CD14-positive monocyte (primary cell): ENCODE results near the gene GGN. TPM values are rescaled to one million over a fixed set of nuclear protein-coding genes. Genes with fewer than 3 reads are reported as not detected.

Source experiments
- DNase-seq, 3 donors: peaks; one replicate each; pipeline ENCODE4 v3.0.0-alpha.2; 2011 to 2022
- H2AFZ ChIP-seq: 2 replicates; pipeline ENCODE4 v1.6.0; 2012; ENCODE audit warnings: mild to moderate bottlenecking, low read depth, low read length, inconsistent platforms; ENCODE audit not compliant: insufficient read depth, poor library complexity, severe bottlenecking
- H3K27ac ChIP-seq, 2 donors: 1 replicate in 1 of 2; 2 replicates in 1 of 2; pipeline ENCODE4 v1.5.1; 2012 to 2013; ENCODE audit warnings: low read length in 2 of 2, control low read depth in 1 of 2, inconsistent platforms in 1 of 2, low read depth in 1 of 2, mild to moderate bottlenecking in 1 of 2
- H3K27me3 ChIP-seq, 2 donors: one replicate each; pipeline versions ENCODE4 v1.6.0 to v1.6.1; 2011 to 2013; ENCODE audit warnings: low read length in 2 of 2; ENCODE audit not compliant: control insufficient read depth in 2 of 2, insufficient read depth in 2 of 2
- H3K36me3 ChIP-seq, 2 donors: replicated peaks in 1 of 2; 1 replicate in 1 of 2; 2 replicates in 1 of 2; pipeline versions ENCODE4 v1.5.1 to v1.6.1; 2012 to 2013; ENCODE audit warnings: low read length in 2 of 2, control low read depth in 1 of 2, inconsistent platforms in 1 of 2, mild to moderate bottlenecking in 1 of 2; ENCODE audit not compliant: insufficient read depth in 2 of 2, control insufficient read depth in 1 of 2
- H3K4me1 ChIP-seq, 2 donors: 1 replicate in 1 of 2; 2 replicates in 1 of 2; pipeline versions ENCODE4 v1.5.1 to v1.6.1; 2012 to 2013; ENCODE audit warnings: low read length in 2 of 2, control low read depth in 1 of 2, inconsistent platforms in 1 of 2, mild to moderate bottlenecking in 1 of 2, moderate library complexity in 1 of 2; ENCODE audit not compliant: insufficient read depth in 2 of 2, control insufficient read depth in 1 of 2
- H3K4me2 ChIP-seq: replicated peaks from 2 replicates; pipeline ENCODE3; 2012; ENCODE audit warnings: low read length, moderate library complexity, mild to moderate bottlenecking; ENCODE audit not compliant: poor library complexity, severe bottlenecking; ENCODE audit errors: extremely low read depth
- H3K4me3 ChIP-seq, 3 experiments: fragments of 200-600 bp in 1 of 3; sonication (generic) in 1 of 3; replicated peaks in 1 of 3; 1 replicate in 2 of 3; 2 replicates in 1 of 3; pipeline ENCODE4 v1.5.1; 2011 to 2013; ENCODE audit warnings: low read length in 3 of 3, mild to moderate bottlenecking in 3 of 3, control low read depth in 2 of 3, low read depth in 2 of 3, inconsistent platforms in 1 of 3, moderate library complexity in 1 of 3
- H3K79me2 ChIP-seq: 2 replicates; pipeline ENCODE4 v1.6.0; 2012; ENCODE audit warnings: mild to moderate bottlenecking, control low read depth, inconsistent platforms, low read length, moderate library complexity; ENCODE audit not compliant: insufficient read depth
- H3K9ac ChIP-seq: 2 replicates; pipeline ENCODE4 v1.6.0; 2017; ENCODE audit warnings: low read length, mild to moderate bottlenecking; ENCODE audit not compliant: insufficient read depth, poor library complexity, severe bottlenecking
- H3K9me3 ChIP-seq, 2 donors: replicated peaks in 1 of 2; 1 replicate in 1 of 2; 2 replicates in 1 of 2; pipeline versions ENCODE4 v1.5.1 to v1.6.1; 2012 to 2013; ENCODE audit warnings: low read length in 2 of 2, control low read depth in 1 of 2; ENCODE audit not compliant: control insufficient read depth in 1 of 2, insufficient read depth in 1 of 2
- H4K20me1 ChIP-seq: 2 replicates; pipeline ENCODE4 v1.6.0; 2012; ENCODE audit warnings: mild to moderate bottlenecking, low read length, control low read depth, moderate library complexity; ENCODE audit not compliant: insufficient read depth
- H3K27ac Mint-ChIP-seq, 7 donors: one replicate each; pipeline ENCODE4 v1.8.0; 2020; ENCODE audit warnings: mild to moderate bottlenecking in 7 of 7, mixed read lengths in 7 of 7, moderate library complexity in 6 of 7, inconsistent platforms in 2 of 7
- H3K27me3 Mint-ChIP-seq, 3 donors: one replicate each; pipeline ENCODE4 v1.8.0; 2021 to 2022; ENCODE audit warnings: low read depth in 3 of 3, mild to moderate bottlenecking in 3 of 3, mixed read lengths in 3 of 3, moderate library complexity in 3 of 3, inconsistent platforms in 1 of 3
- H3K36me3 Mint-ChIP-seq, 2 donors: one replicate each; pipeline ENCODE4 v1.8.0; 2020; ENCODE audit warnings: mixed read lengths in 2 of 2, inconsistent platforms in 1 of 2, mild to moderate bottlenecking in 1 of 2
- H3K4me1 Mint-ChIP-seq: one replicate; pipeline ENCODE4 v1.8.0; 2020; ENCODE audit warnings: mild to moderate bottlenecking, mixed read lengths
- H3K4me3 Mint-ChIP-seq, 2 donors: one replicate each; pipeline ENCODE4 v1.8.0; 2020; ENCODE audit warnings: mild to moderate bottlenecking in 2 of 2, mixed read lengths in 2 of 2, moderate library complexity in 1 of 2
- H3K9me3 Mint-ChIP-seq, 7 donors: one replicate each; pipeline ENCODE4 v1.8.0; 2020 to 2022; ENCODE audit warnings: mixed read lengths in 7 of 7, mild to moderate bottlenecking in 6 of 7, moderate library complexity in 6 of 7, inconsistent platforms in 2 of 7
- CTCF ChIP-seq: fragments of 200-600 bp; IDR thresholded peaks from one replicate; pipeline ENCODE4 v1.8.0; 2022; ENCODE audit warnings: antibody characterized with exemption, mild to moderate bottlenecking
- WGBS: methylation state at CpG from one replicate; pipeline ENCODE4 v1.1.5; 2013; ENCODE audit warnings: missing lambda C conversion rate; ENCODE audit not compliant: insufficient coverage; 5-methylcytosine and 5-hydroxymethylcytosine counted together
- intact Hi-C, 2 donors: fragments of 100-400 bp; cut with micrococcal nuclease; formaldehyde crosslinking; loops; one replicate each; pipeline versions ENCODE4 v1.15.0 to v1.15.1; 2023
- polyA plus RNA-seq, 3 donors: library from polyadenylated mRNA; depleted of rRNA in 1 of 3; unstranded in 2 of 3; stranded (reverse) in 1 of 3; fragments of 300-500 nt in 2 of 3; fragments of >200 nt in 1 of 3; fragmentation: Illumina TruSeq in 2 of 3; gene quantifications; 1 replicate in 2 of 3; 2 replicates in 1 of 3; pipeline ENCODE4 v1.2.3, GENCODE V29; 2012 to 2021

GGN gene
- polyA plus RNA-seq, 3 donors: 0.12 to 0.56 TPM; not detected in 1

- Histone ChIP-seq H3K4me3 (no peak overlapping the region), H3K27ac (no peak overlapping the region), H3K9ac (no peak overlapping the region), H4K20me1 (no peaks in the 10 kb centered on the region), H2AFZ (no peak overlapping the region), H3K36me3 (no peaks in the 10 kb centered on the region), H3K9me3 (no peaks in the 10 kb centered on the region), H3K79me2 (peaks cover under 1% of the 10 kb centered on the region), H3K4me2 (no peak overlapping the region), H3K4me1 (peaks cover 21 to 25% of the 10 kb centered on the region in 2 donors), H3K27me3 (peaks cover 0 to 13% of the 10 kb centered on the region in 2 donors)
- H3K36me3 Mint-ChIP-seq: no peaks in the 10 kb centered on the region
- peaks cover 0 to 1% (median 0%) of the 10 kb centered on the region in 7 donors for H3K9me3 Mint-ChIP-seq
- no peak overlapping the region for H3K27ac Mint-ChIP-seq
- WGBS: no CpG with 5 or more reads among the region's 7 CpGs
- TF ChIP-seq CTCF: no peak
- intact Hi-C loops: no loop called here
- H3K4me1 Mint-ChIP-seq: peaks cover 30% of the 10 kb centered on the region
- H3K4me3 Mint-ChIP-seq: no peak overlapping the region
- H3K27me3 Mint-ChIP-seq: peaks cover 8 to 13% (median 10%) of the 10 kb centered on the region in 3 donors
- no peak for DNase-seq
These were observed 43.1 kb upstream of the GGN start for GRCh38 chr19:38430931-38431330.

- H3K4me3 ChIP-seq: no peak overlapping the region
- peaks cover 25 to 31% of the 10 kb centered on the region in 2 donors for H3K4me1 ChIP-seq
- H3K79me2 ChIP-seq: peaks cover 12% of the 10 kb centered on the region
- no peaks in the 10 kb centered on the region for H3K36me3 Mint-ChIP-seq
- no peaks in the 10 kb centered on the region for H4K20me1 ChIP-seq
- H3K27ac ChIP-seq: no peak overlapping the region
- no peak overlapping the region for H3K4me2 ChIP-seq
- H2AFZ ChIP-seq: no peak overlapping the region
- no peak overlapping the region for H3K4me3 Mint-ChIP-seq
- no peak for TF ChIP-seq CTCF
- no peaks in the 10 kb centered on the region for H3K9me3 ChIP-seq
- H3K27ac Mint-ChIP-seq: no peak overlapping the region
- peaks cover 0 to 11% of the 10 kb centered on the region in 2 donors for H3K27me3 ChIP-seq
- H3K4me1 Mint-ChIP-seq: peaks cover 31% of the 10 kb centered on the region
- H3K9ac ChIP-seq: no peak overlapping the region
- peaks cover 0 to 1% (median 0%) of the 10 kb centered on the region in 7 donors for H3K9me3 Mint-ChIP-seq
- no CpG with 5 or more reads among the region's 2 CpGs for WGBS
- no peak for DNase-seq
- H3K36me3 ChIP-seq: no peaks in the 10 kb centered on the region
- H3K27me3 Mint-ChIP-seq: peaks cover 8 to 13% (median 8%) of the 10 kb centered on the region in 3 donors
- intact Hi-C loops: no loop called here
These were observed 42.0 kb upstream of the GGN start for GRCh38 chr19:38429811-38430156.
